Mammary epithelial cell (primary cell): Measurements from ENCODE around the gene MYO18A.

Experiments used
- EZH2 ChIP-seq: IDR thresholded peaks from 2 replicates; pipeline ENCODE4 v1.6.1; 2012; ENCODE audit warnings: low read length, inconsistent platforms, borderline replicate concordance
- TF ChIP-seq, protein P1 (sequence below), 2 donors: IDR thresholded peaks in 1 of 2; conservative IDR thresholded peaks in 1 of 2; 2 replicates each; pipeline ENCODE4 v1.5.1; 2011 to 2012; ENCODE audit warnings: inconsistent platforms in 2 of 2, low read length in 2 of 2, mild to moderate bottlenecking in 2 of 2, control low read depth in 1 of 2, low read depth in 1 of 2; ENCODE audit not compliant: insufficient read depth in 1 of 2; ENCODE audit errors: extremely low read depth in 1 of 2

DNA sequence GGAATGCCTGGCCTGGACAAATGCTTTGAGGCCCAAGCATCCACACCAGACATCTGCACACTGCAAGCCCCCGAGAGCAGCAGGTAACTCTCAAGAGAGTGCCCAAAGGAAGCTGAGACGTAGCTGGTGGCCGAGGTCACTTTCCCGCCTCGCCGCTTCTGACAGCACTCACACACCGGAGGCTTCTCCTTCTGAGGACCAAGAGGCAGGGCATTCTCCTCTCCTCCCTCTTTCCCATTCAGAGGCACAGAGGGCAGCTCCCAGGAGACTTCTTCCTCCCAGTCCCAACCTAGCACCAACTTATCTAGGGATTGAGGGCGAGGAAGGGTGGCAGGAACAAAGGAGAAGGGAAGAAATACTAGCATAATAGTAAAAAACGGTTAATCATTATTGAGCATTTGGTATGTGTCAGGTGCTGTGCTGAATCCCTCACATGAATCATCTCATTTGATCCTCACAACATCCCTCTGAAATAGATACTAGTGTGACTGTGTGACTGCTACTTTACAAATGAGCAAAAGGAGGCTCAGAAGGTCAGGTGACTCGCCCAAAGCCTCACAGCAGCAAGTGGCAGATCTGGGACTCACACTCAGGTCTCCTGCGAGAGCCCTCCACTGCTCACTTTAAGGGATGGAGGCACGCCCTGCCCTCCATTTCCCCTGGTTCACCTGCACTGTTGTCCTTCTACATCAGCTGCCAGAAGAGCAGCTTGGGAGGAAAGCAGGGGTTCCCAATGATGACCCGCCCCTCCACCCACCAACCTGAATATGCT is 41.8 kb downstream of the MYO18A start:
- TF ChIP-seq, protein P1, sequence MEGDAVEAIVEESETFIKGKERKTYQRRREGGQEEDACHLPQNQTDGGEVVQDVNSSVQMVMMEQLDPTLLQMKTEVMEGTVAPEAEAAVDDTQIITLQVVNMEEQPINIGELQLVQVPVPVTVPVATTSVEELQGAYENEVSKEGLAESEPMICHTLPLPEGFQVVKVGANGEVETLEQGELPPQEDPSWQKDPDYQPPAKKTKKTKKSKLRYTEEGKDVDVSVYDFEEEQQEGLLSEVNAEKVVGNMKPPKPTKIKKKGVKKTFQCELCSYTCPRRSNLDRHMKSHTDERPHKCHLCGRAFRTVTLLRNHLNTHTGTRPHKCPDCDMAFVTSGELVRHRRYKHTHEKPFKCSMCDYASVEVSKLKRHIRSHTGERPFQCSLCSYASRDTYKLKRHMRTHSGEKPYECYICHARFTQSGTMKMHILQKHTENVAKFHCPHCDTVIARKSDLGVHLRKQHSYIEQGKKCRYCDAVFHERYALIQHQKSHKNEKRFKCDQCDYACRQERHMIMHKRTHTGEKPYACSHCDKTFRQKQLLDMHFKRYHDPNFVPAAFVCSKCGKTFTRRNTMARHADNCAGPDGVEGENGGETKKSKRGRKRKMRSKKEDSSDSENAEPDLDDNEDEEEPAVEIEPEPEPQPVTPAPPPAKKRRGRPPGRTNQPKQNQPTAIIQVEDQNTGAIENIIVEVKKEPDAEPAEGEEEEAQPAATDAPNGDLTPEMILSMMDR (conservative IDR thresholded peaks at IDR 0.05 in 1 of 2, IDR thresholded peaks at IDR 0.05 in 1 of 2; ENCODE audit: extremely low read depth in 1 of 2, insufficient read depth in 1 of 2, low read depth in 1 of 2, low read length in 2 of 2), result no peak
- TF ChIP-seq EZH2, result no peak
